Stomach (tissue), 9 donors: ENCODE measurements around the gene LRRC46. TPM values are rescaled to one million over a fixed set of nuclear protein-coding genes. Genes with fewer than 3 reads are reported as not detected.

Experiments
- DNase-seq, 2 donors: peaks; one replicate each; pipeline versions ENCODE4 v3.0.0 to v3.0.0-alpha.2; 2013 to 2019
- H3K27ac ChIP-seq, 5 donors: fragments of 200-600 bp in 4 of 5; sonication (generic) in 4 of 5; one replicate each; pipeline ENCODE4 v1.5.1; 2013 to 2019; ENCODE audit warnings: mild to moderate bottlenecking in 1 of 5, moderate library complexity in 1 of 5
- H3K27me3 ChIP-seq, 3 donors: fragments of 200-600 bp; sonication (generic); one replicate each; pipeline ENCODE4 v1.5.1; 2017 to 2019; ENCODE audit warnings: mixed run types in 1 of 3
- H3K36me3 ChIP-seq, 4 donors: fragments of 200-600 bp; sonication (generic); 1 replicate in 3 of 4; 2 replicates in 1 of 4; pipeline ENCODE4 v1.5.1; 2016 to 2019
- H3K4me1 ChIP-seq, 4 donors: fragments of 200-600 bp; sonication (generic); one replicate each; pipeline ENCODE4 v1.5.1; 2016 to 2019
- H3K4me3 ChIP-seq, 4 donors: fragments of 200-600 bp; sonication (generic) in 3 of 4; one replicate each; pipeline ENCODE4 v1.5.1; 2016 to 2019; ENCODE audit warnings: mild to moderate bottlenecking in 1 of 4
- H3K9me3 ChIP-seq, 4 donors: fragments of 200-600 bp; sonication (generic); one replicate each; pipeline ENCODE4 v1.5.1; 2016 to 2019
- EP300 ChIP-seq: sonication (generic); formaldehyde crosslinking; IDR thresholded peaks from one replicate; pipeline ENCODE4 v1.6.1; 2017; ENCODE audit warnings: antibody characterized with exemption
- POLR2A ChIP-seq, 4 donors: fragments of 450-650 bp; IDR thresholded peaks; one replicate each; pipeline ENCODE4 v1.6.1; 2016; ENCODE audit warnings: antibody characterized with exemption in 4 of 4, control low read depth in 2 of 4, mild to moderate bottlenecking in 1 of 4, moderate library complexity in 1 of 4
- POLR2AphosphoS5 ChIP-seq, 3 donors: sonication (generic); formaldehyde crosslinking; IDR thresholded peaks; one replicate each; pipeline ENCODE4 v1.6.1; 2016; ENCODE audit warnings: antibody characterized with exemption in 3 of 3
- WGBS, 5 donors: extraction: QIAGEN DNeasy Blood & Tissue Kit in 3 of 5; methylation state at CpG; one replicate each; pipeline versions ENCODE4 v1.1.5 to v1.1.7; 2013 to 2018; 5-methylcytosine and 5-hydroxymethylcytosine counted together
- intact Hi-C: fragments of 100-400 bp; cut with DNase I; formaldehyde crosslinking; loops from one replicate; pipeline ENCODE4 v1.15.1; 2023; ENCODE audit warnings: low total_unique reads
- polyA plus RNA-seq, 3 donors: library from polyadenylated mRNA; stranded (reverse); fragments of 200-250 nt; gene quantifications; one replicate each; pipeline ENCODE4 v1.2.3, GENCODE V29; 2013
- total RNA-seq, 5 donors: library from RNA; depleted of rRNA; stranded (reverse); fragments of >200 nt; gene quantifications; one replicate each; pipeline versions ENCODE4 v1.1.0 to v1.2.3, GENCODE V29; 2014 to 2016
- TF ChIP-seq, protein P1 (sequence below), 7 experiments: fragments of 450-650 bp in 4 of 7; fragments of 200-600 bp in 3 of 7; sonication (generic) in 3 of 7; IDR thresholded peaks; one replicate each; pipeline ENCODE4 v1.5.1; 2016 to 2019; ENCODE audit warnings: antibody characterized with exemption in 7 of 7, control low read depth in 2 of 7, mild to moderate bottlenecking in 1 of 7
- donor health status: healthy with polysubstance abuse.
- donor health status: Bipolar disorder and iron deficiency.
- donor health status: healthy.

The LRRC46 gene
- total and polyA plus RNA-seq, 8 donors: 0.31 to 0.75 (median 0.48) TPM; not detected in 5

DNA sequence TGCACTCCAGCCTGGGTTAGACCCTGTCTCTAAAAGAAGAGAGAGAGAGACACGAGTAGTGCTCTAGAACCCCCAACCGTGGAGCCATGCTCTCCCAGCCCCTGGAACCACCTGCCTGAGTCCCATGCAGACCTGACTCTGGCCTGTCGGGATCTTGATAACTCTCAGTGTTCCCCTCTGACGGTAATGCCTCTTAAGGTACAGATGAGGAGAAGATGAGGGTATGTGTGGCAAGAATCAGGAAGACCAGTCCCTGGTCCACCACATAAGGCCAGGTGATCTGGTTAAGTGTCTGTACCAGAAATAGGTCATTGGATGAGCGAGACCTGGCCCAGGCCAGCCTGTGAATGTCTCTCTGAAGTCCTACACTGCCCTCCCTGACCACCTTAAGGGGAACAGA is 28.3 kb upstream of the LRRC46 start:
- WGBS, 5 donors: 52 to 73% (median 63%) methylated on average over 5 of the region's 5 CpGs
- TF ChIP-seq, protein P1, sequence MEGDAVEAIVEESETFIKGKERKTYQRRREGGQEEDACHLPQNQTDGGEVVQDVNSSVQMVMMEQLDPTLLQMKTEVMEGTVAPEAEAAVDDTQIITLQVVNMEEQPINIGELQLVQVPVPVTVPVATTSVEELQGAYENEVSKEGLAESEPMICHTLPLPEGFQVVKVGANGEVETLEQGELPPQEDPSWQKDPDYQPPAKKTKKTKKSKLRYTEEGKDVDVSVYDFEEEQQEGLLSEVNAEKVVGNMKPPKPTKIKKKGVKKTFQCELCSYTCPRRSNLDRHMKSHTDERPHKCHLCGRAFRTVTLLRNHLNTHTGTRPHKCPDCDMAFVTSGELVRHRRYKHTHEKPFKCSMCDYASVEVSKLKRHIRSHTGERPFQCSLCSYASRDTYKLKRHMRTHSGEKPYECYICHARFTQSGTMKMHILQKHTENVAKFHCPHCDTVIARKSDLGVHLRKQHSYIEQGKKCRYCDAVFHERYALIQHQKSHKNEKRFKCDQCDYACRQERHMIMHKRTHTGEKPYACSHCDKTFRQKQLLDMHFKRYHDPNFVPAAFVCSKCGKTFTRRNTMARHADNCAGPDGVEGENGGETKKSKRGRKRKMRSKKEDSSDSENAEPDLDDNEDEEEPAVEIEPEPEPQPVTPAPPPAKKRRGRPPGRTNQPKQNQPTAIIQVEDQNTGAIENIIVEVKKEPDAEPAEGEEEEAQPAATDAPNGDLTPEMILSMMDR (IDR thresholded peaks at IDR 0.05): no peak
- no peak overlapping the region for H3K4me3 ChIP-seq
- H3K27me3 ChIP-seq: no peaks in the 10 kb centered on the region
- no peaks in the 10 kb centered on the region for H3K9me3 ChIP-seq
- peaks cover 20 to 26% (median 23%) of the 10 kb centered on the region in 4 donors for H3K36me3 ChIP-seq
- H3K4me1 ChIP-seq: peaks cover 0 to 2% (median 0%) of the 10 kb centered on the region in 4 donors
- H3K27ac ChIP-seq: no peak overlapping the region
- no peak for DNase-seq
- intact Hi-C loops: no loop called here

DNA sequence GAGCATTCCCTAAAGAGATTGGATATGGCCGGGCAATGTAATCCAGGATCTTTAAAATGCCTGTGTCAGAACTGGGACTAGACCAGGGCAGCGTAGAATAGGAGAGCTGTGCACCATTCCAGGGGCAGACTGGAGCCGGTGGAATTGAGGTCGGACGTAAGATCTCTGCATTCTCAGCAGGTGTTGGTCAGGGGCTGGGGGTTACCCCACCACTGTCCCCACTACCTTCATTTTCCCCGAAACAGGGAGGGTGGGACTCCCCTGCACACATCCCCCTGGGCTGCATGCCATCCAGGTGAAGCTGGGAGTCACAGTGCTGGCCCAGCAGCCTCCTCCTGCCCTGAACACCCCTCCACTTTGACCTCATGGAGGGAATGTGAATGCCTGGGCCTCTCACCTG is 27.7 kb upstream of the LRRC46 start:
- WGBS, 5 donors: 73 to 81% (median 77%) methylated on average over 6 of the region's 6 CpGs
- TF ChIP-seq POLR2AphosphoS5 (IDR thresholded peaks at IDR 0.05) (no peak), EP300 (no peak), POLR2A (IDR thresholded peaks at IDR 0.05) (no peak)
- TF ChIP-seq, protein P1 (IDR thresholded peaks at IDR 0.05): no peak
- Histone ChIP-seq H3K4me1 (peaks cover 0 to 8% (median under 1%) of the 10 kb centered on the region in 4 donors), H3K27ac (no peak overlapping the region), H3K4me3 (no peak overlapping the region), H3K36me3 (peaks cover 25 to 31% (median 28%) of the 10 kb centered on the region in 4 donors), H3K9me3 (no peaks in the 10 kb centered on the region), H3K27me3 (no peaks in the 10 kb centered on the region)
- intact Hi-C loops: no loop called here
- peak in 1 of 2 donors; percentile 7 for DNase-seq

DNA sequence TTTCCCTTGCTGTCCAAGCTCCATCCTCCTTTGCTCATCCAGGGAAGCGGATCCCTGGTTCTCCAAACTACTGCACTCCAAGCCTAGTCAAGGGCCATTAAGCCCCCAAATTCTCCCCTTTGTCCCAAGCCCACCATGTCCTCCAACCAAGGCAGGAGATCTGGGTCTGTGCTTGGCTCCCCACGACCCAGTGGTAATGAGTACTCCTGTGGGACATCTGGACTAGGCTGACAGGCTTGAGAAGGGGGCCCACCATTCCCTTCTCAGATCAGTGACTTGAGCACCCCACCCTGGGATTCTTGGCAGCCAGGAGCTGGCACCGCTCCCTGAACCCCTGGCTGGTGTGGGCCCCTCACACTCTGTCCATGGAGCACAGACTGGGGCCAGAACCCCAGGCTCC is 27.0 kb upstream of the LRRC46 start:
- intact Hi-C loops: no loop called here
- no peaks in the 10 kb centered on the region for H3K9me3 ChIP-seq
- no peaks in the 10 kb centered on the region for H3K27me3 ChIP-seq
- H3K27ac ChIP-seq: no peak overlapping the region
- DNase-seq: peak in 1 of 2 donors; percentile 18
- peaks cover 32 to 38% (median 35%) of the 10 kb centered on the region in 4 donors for H3K36me3 ChIP-seq
- H3K4me3 ChIP-seq: no peak overlapping the region
- H3K4me1 ChIP-seq: peaks cover 4 to 15% (median 8%) of the 10 kb centered on the region in 4 donors
- WGBS, 5 donors: 56 to 67% (median 63%) methylated on average over 2 to 3 of the region's 3 CpGs
- TF ChIP-seq POLR2AphosphoS5 (IDR thresholded peaks at IDR 0.05) (no peak), POLR2A (IDR thresholded peaks at IDR 0.05) (no peak), EP300 (no peak)
- TF ChIP-seq, protein P1 (IDR thresholded peaks at IDR 0.05): no peak

DNA sequence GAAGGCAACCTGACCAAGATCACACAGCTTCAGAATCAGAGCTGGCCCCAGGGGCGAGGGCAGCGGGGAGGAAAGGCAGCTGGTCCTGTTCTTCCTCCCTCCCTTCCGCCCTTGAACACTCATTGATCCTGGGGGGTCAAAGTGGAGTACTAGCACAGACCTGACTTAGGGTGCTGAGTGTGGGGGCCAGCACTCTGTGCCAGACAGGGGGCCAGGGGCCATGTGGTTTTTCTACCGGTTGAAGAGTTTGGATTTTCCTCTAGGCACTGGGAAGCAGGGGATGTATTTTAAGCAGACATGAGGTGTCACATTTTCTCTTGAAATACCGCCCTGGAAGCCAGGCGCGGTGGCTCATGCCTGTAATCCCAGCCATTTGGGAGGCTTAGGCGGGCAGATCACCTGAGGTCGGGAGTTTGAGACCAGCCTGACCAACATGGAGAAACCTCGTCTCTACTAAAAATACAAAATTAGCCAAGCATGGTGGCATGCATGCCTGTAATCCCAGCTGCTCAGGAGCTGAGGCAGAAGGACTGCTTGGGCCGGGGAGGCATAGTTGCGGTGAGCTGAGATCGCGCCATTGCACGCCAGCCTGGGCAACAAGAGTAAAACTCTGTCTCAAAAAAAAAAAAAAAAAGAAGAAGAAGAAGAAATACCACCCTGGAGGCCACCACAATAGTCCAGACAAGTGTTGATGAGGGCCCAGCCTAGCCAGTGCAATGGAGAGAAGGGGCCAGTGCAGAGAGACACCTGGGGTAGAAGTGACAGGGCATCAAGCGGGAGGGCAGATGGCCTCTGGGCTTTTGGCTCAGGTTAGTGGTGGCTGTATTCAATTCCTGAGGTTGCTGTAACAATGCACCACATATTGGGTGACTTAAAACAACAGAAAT is 25.2 kb upstream of the LRRC46 start:
- DNase-seq: peak in 1 of 2 donors; percentile 17
- Histone ChIP-seq H3K4me3 (no peak overlapping the region), H3K27me3 (no peaks in the 10 kb centered on the region), H3K4me1 (peaks cover 18 to 30% (median 26%) of the 10 kb centered on the region in 4 donors), H3K9me3 (no peaks in the 10 kb centered on the region), H3K36me3 (peaks cover 33 to 57% (median 51%) of the 10 kb centered on the region in 4 donors), H3K27ac (no peak overlapping the region)
- 87 to 94% (median 90%) methylated on average over 16 of the region's 16 CpGs for WGBS, 5 donors
- intact Hi-C loops: no loop called here
- TF ChIP-seq POLR2AphosphoS5 (IDR thresholded peaks at IDR 0.05) (no peak), EP300 (no peak), POLR2A (IDR thresholded peaks at IDR 0.05) (no peak)

DNA sequence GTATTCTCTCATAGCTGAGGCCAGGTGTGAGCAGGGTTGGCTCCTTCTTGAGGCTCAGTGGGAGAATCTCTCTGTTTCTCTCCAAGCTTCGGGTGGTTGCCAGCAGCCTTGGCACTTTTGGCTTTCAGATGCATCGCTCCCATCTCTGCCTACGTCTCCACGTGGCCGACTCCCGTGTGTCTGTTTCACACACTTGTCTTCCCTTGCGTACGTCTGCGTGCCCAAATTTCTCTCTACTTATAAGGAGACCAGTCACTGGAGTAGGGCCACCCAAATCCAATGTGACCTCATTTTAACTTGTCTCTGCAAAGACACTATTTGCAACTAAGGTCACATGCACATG is 24.6 kb upstream of the LRRC46 start:
- Histone ChIP-seq H3K27me3 (no peaks in the 10 kb centered on the region), H3K4me3 (no peak overlapping the region), H3K27ac (no peak overlapping the region), H3K36me3 (peaks cover 33 to 63% (median 53%) of the 10 kb centered on the region in 4 donors), H3K9me3 (no peaks in the 10 kb centered on the region), H3K4me1 (peaks cover 24 to 36% (median 32%) of the 10 kb centered on the region in 4 donors)
- TF ChIP-seq, protein P1 (IDR thresholded peaks at IDR 0.05): no peak
- no peak for TF ChIP-seq POLR2A (IDR thresholded peaks at IDR 0.05)
- TF ChIP-seq POLR2AphosphoS5 (IDR thresholded peaks at IDR 0.05): no peak
- no peak for TF ChIP-seq EP300
- intact Hi-C loops: no loop called here
- peak in 1 of 2 donors; percentile 21 for DNase-seq
- 87 to 95% (median 93%) methylated on average over 9 of the region's 9 CpGs for WGBS, 5 donors
